ENCODE results near the gene SLC6A5.
"Not testable (repeated sequence)": the region's sequence is repeated elsewhere in the genome, so short reads cannot be mapped to it uniquely, and the experiment has no call there.

The SLC6A5 gene

DNA sequence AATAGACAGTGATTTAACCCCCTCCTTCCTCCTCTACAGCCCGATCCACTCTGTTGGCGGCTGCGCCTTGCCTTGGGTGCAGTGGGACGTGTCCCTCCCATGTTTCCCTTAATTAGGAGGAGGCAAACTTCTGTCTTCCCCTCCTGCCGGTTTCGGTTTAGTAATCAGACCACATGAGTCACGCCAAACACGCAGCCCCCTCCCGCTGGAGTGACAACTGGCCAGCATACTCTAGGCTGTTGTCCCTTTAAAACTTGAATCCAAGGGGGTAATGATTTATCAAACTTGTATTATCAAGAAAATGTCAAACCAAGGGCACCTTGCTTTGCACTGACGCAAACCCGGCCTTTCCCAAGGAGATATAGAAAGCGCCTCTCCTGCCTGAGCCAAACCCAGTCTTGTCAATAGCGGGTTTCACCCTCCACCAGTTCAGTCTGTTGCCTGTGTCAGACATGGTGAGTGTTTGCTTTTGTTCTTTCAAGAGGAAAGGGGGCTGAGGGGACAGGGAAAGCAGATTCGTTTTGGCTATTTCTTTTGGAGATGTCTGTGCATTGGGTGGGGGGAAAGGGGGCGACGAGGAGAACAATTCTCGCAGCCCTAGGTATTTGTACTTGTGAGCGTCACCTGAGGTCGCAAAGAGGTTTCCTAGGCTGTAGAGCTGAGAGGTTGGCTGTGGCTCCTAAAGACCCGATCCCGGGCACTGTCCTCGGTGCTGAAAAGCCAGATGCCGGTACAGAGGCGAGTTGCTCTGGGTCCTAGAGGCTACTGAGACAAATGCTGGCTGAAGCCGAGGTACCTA lies at the start of gene SLC6A5:
TSS of gene SLC6A5 (plus strand) at position 388 of the 799 bp plus-strand sequence. CDS start at position 453, 65 bp downstream.
- DNase-seq (ENCODE audit: low spot score) = no peak

DNA sequence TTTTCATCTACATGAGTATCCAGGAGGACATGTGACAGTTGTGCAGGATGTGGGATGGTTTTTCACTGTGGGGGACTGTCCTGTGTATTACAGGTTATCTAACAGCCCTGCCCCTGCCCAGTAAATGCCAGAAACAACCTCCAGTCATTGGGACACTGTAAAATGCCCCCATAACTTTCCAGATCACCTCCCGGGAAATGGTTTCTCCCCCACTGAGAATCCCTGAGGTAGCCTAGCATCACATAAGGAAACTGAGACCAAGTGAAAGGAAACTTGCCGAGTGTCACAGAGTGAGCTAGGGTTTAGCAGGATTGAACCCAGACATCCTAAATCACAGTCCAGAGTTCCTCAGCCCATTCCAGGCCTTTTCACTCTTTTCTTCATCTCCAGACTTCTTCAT lies 48.3 kb upstream of the SLC6A5 start:
- DNase-seq (ENCODE audit: low spot score) = no peak

- DNase-seq (ENCODE audit: low spot score) = no peak
Measured at GRCh38 chr11:20555783-20556182, 43.6 kb upstream of the SLC6A5 start.

DNA sequence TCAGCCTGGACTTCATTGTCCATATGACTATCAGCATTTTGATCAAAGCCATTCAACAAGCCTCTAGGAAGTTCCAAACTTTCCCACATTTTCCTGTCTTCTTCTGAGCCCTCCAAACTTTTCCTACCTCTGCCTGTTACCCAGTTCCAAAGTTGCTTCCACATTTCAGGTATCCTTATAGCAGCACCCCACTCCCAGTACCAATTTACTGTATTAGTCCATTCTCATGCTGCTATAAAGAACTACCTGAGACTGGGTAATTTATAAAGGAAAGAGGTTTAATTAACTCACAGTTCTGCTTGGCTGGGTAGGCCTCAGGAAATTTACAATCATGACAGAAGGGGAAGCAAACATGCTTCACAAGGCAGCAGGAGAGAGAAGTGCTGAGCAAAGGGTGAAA lies 43.0 kb upstream of the SLC6A5 start:
- not testable (repeated sequence) for DNase-seq (ENCODE audit: low spot score)

GRCh38 chr11:20558741-20559140 lies 40.7 kb upstream of the SLC6A5 start:
- DNase-seq (ENCODE audit: low spot score) = no peak

- no peak for DNase-seq (ENCODE audit: low spot score)
Measured at GRCh38 chr11:20559523-20560300, 39.7 kb upstream of the SLC6A5 start.

- no peak for DNase-seq (ENCODE audit: low spot score)
Measured at GRCh38 chr11:20561915-20562314, 37.5 kb upstream of the SLC6A5 start.

- no peak for DNase-seq (ENCODE audit: low spot score)
Measured at GRCh38 chr11:20563866-20564265, 35.5 kb upstream of the SLC6A5 start.

DNA sequence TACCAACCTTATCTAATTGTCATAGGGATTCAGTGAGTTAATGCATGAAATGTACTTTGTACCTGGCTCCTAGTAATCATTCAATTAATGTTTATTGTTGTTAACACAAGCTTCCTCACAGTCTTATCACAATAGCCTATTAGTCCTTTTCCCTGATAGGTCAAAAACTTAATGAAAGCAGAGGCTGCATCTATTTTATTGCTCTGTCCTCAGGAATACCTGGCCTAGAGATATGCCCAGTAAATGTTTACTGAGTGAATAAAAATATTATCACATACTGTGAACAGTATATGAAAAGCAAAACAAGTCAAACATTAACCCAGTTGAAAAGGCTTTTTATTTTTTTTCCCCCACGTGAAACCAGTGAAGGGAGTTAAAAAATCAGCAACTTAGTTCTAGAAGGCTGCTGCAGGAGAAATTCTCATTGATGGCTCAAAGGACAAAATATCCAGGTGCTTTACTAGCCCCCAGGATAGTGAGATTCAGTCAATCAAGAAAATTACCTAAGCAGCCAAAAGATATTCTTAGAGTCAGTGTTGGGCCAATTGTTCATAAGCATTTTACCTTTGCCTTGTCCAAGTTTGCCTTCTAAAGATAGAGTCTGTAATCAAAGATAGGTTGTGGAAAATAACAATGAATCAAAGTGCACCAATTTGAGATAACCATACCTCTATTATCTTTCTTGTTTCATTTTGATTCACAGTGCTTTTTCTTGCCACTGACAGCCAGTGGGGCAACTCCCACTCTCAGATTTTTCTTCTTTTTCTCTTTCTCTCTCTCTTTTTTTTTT lies 34.4 kb upstream of the SLC6A5 start:
- no peak for DNase-seq (ENCODE audit: low spot score)

DNA sequence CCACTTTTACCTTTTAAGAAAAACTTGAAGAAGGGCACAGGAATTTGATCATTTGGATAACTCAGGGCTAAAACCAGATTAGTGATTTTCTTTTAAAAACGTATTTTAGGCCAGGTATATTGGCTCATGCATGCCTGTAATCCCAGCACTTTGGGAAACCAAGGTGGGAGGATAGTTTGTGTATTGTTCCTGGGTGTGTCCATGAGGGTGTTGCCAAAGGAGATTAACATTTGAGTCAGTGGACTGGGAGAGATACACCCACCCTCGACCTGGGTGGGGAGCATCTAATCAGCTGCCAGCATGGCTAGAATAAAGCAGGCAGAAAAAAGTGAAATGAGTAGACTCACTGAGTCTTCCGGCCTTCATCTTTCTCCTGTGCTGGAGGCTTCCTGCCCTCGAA lies 33.3 kb upstream of the SLC6A5 start:
- DNase-seq (ENCODE audit: low spot score) = peak; percentile 19

DNA sequence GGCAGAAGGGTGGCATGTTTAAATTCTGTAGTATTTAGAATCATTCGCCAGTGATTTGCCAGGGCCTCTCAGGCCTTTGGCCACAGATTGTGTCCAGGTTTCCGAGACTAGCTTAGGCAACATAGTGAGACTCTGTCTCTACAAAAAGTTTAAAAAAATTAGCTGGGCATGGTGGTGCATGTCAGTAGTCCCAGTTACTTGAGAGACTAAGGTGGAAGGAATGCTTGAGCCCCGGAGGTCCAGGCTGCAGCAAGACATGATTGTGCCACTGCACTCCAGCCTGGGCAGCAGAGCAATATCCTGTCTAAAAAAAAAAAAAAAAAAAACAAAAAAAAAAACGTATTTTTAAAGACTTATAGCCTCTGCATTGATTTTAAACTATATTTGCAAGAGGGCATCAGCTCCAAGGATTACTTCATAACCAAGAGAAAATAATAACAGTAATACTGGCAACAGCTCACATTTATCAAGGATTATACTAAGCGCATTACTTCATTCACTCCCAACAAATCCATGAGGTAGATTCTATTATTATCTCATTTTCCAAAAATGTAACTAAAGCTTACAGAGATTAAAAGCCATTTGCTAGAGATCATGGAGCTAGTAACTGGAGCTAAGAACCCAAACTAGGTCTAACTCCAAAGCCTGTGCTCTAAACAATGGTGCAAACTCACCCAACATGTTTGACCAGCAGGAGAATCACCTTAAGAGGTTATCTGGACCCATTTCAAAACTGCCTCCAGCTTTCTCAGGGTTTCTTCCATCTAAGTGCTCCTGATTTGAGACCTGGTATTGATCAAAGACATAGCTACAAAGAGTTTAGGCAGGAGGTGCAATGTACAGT lies 32.6 kb upstream of the SLC6A5 start:
- no peak for DNase-seq (ENCODE audit: low spot score)

- DNase-seq (ENCODE audit: low spot score) = not testable (repeated sequence)
Measured at GRCh38 chr11:20579725-20580124, 19.7 kb upstream of the SLC6A5 start.

- DNase-seq (ENCODE audit: low spot score) = no peak
Measured at GRCh38 chr11:20583201-20583600, 16.2 kb upstream of the SLC6A5 start.

- no peak for DNase-seq (ENCODE audit: low spot score)
Measured at GRCh38 chr11:20584093-20584774, 15.2 kb upstream of the SLC6A5 start.

GRCh38 chr11:20589796-20590195 lies 9.6 kb upstream of the SLC6A5 start:
- no peak for DNase-seq (ENCODE audit: low spot score)

- DNase-seq (ENCODE audit: low spot score) = no peak
Measured at GRCh38 chr11:20590381-20590780, 9.0 kb upstream of the SLC6A5 start.

DNA sequence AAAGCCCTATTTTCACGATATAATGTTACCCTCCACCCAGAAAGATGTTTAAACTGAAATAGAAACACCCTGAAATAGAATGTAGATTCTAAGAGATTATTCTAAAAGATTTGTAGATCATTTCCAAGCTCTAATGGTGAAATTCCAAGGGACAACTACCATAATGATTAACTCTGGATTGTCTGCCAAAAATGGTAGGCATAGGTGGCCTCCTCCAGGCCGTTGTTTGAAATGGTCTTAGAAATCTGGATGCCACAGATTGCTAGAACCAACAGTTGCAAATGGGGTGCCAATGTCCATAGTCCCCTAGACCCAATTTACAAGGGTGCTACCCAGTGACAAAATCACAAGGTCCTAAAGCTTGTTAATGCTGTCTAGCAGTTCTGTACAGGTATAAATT lies 6.7 kb upstream of the SLC6A5 start:
- no peak for DNase-seq (ENCODE audit: low spot score)

GRCh38 chr11:20594274-20595061 lies 4.9 kb upstream of the SLC6A5 start:
- no peak for DNase-seq (ENCODE audit: low spot score)

DNA sequence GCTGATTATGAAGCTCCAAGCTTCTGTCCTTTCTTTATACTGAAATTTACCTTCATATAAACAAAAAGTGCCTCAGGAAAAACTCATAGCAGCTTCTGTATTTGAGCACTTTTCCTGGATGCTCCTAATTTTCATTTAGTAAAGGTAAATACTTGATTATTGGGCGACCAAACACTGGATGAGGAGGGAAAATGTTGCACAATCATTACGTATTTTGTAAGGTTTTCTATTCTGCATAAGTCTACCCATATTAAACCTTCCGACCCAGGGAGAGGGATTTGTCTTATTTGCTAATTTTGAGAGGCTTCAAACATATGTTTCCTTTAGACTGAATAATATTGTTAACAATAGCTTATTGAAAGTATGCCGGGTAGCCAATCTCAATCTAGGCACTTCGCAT lies 4.3 kb upstream of the SLC6A5 start:
- no peak for DNase-seq (ENCODE audit: low spot score)
